GM12878 (cell line): ENCODE results near the gene ZDHHC18. TPM values are rescaled to one million over a fixed set of nuclear protein-coding genes. Genes with fewer than 3 reads are reported as not detected.

Experiments
- BCL3 ChIP-seq: IDR thresholded peaks from 2 replicates; pipeline ENCODE4 v1.6.1; 2011; ENCODE audit warnings: borderline replicate concordance, low read depth, mild to moderate bottlenecking, moderate library complexity, low read length; ENCODE audit not compliant: insufficient read depth, poor library complexity, severe bottlenecking
- CBX3 ChIP-seq: fragments of 200-600 bp; sonication (generic); IDR thresholded peaks from 2 replicates; pipeline ENCODE4 v1.6.1; 2016; ENCODE audit warnings: low read depth, borderline replicate concordance
- CTCF ChIP-seq, 3 experiments: IDR thresholded peaks in 2 of 3; conservative IDR thresholded peaks in 1 of 3; 2 replicates each; pipeline ENCODE4 v1.5.1; 2011; ENCODE audit warnings: low read depth in 3 of 3, low read length in 3 of 3, mild to moderate bottlenecking in 3 of 3, control low read depth in 2 of 3, moderate library complexity in 2 of 3, inconsistent platforms in 1 of 3, mixed read lengths in 1 of 3; ENCODE audit not compliant: control insufficient read depth in 2 of 3, insufficient read depth in 1 of 3; ENCODE audit errors: extremely low read depth in 1 of 3
- EP300 ChIP-seq, 2 experiments: fragments of 150-350 bp in 1 of 2; IDR thresholded peaks; 2 replicates each; pipeline ENCODE4 v1.6.1; 2011 to 2012; ENCODE audit warnings: low read depth in 2 of 2, low read length in 2 of 2, borderline replicate concordance in 1 of 2, improper control_type of control experiment in 1 of 2, inconsistent platforms in 1 of 2; ENCODE audit not compliant: control insufficient read depth in 1 of 2
- IRF3 ChIP-seq: fragments of 450-650 bp; IDR thresholded peaks from 2 replicates; pipeline ENCODE4 v1.6.1; 2014; ENCODE audit warnings: mild to moderate bottlenecking
- NR2F1 ChIP-seq: fragments of 450-650 bp; conservative IDR thresholded peaks from 2 replicates; pipeline ENCODE4 v1.6.1; 2017; ENCODE audit warnings: mild to moderate bottlenecking
- PML ChIP-seq: IDR thresholded peaks from 2 replicates; pipeline ENCODE4 v1.6.1; 2012; ENCODE audit warnings: low read length, inconsistent platforms
- RAD21 ChIP-seq: IDR thresholded peaks from 2 replicates; pipeline ENCODE4 v1.6.1; 2011; ENCODE audit warnings: mild to moderate bottlenecking, low read depth, low read length, moderate library complexity; ENCODE audit not compliant: insufficient read depth
- REST ChIP-seq: IDR thresholded peaks from 2 replicates; pipeline ENCODE4 v1.6.1; 2012; ENCODE audit warnings: mild to moderate bottlenecking, low read depth, low read length
- SMAD5 ChIP-seq: IDR thresholded peaks from 2 replicates; pipeline ENCODE4 v1.6.1; 2016; ENCODE audit warnings: antibody characterized with exemption, low read depth
- TBL1XR1 ChIP-seq: IDR thresholded peaks from 2 replicates; pipeline ENCODE4 v1.6.1; 2012; ENCODE audit warnings: low read depth, low read length, improper control_type of control experiment
- YBX1 ChIP-seq: fragments of 450-650 bp; IDR thresholded peaks from 2 replicates; pipeline ENCODE4 v1.6.1; 2016; ENCODE audit warnings: antibody characterized with exemption
- YY1 ChIP-seq: IDR thresholded peaks from 2 replicates; pipeline ENCODE4 v1.6.1; 2011; ENCODE audit warnings: low read depth, mild to moderate bottlenecking, low read length
- ZNF592 ChIP-seq: fragments of 450-650 bp; IDR thresholded peaks from 2 replicates; pipeline ENCODE4 v1.6.1; 2017; ENCODE audit warnings: mild to moderate bottlenecking, moderate library complexity
- ZZZ3 ChIP-seq: IDR thresholded peaks from 2 replicates; pipeline ENCODE4 v1.6.1; 2011; ENCODE audit warnings: low read depth; ENCODE audit not compliant: control insufficient read depth, insufficient read length
- polyA plus RNA-seq, 11 experiments: library from polyadenylated mRNA; depleted of rRNA in 4 of 11; unstranded in 6 of 11; stranded (reverse) in 5 of 11; fragments of >200 nt; fragmentation: Nextera tagmentation in 4 of 11; fragmentation: Illumina TruSeq in 1 of 11; extraction: Ambion mirVana in 4 of 11; extraction: Trizol in 1 of 11; gene quantifications; 1 replicate in 1 of 11; 2 replicates in 10 of 11; pipeline versions ENCODE4 v1.2.1 to v1.2.3, GENCODE V29; 2011 to 2016; ENCODE audit warnings: inconsistent platforms in 2 of 11, missing spikeins in 2 of 11, low read depth in 1 of 11
- total RNA-seq, 4 experiments: library from RNA; depleted of rRNA in 3 of 4; stranded (reverse); fragments of >200 nt in 3 of 4; fragmentation: Illumina TruSeq in 1 of 4; extraction: Trizol in 1 of 4; gene quantifications; 2 replicates each; pipeline versions ENCODE4 v1.2.1 to v1.2.3, GENCODE V29; 2013 to 2021

ZDHHC18 gene
- total and polyA plus RNA-seq, 10 of the 15 experiments (the other 5 are each of a cell fraction or from before 2014, with no cell fraction given): 0.40 to 81.2 (median 21.3) TPM

GRCh38 chr1:26833432-26834405 lies 7.2 kb downstream of the ZDHHC18 start (continued):
- no peak for TF ChIP-seq REST
- no peak; a peak in 1 of 4 replicates for TF ChIP-seq EP300 (IDR thresholded peaks at IDR 0.05; ENCODE audit: borderline replicate concordance in 1 of 2, control insufficient read depth in 1 of 2, low read depth in 2 of 2, low read length in 2 of 2)
- peak; percentile 86 for TF ChIP-seq YY1
- no peak for TF ChIP-seq ZZZ3
- TF ChIP-seq PML: 0 out of 2 replicates have a peak, but pooled peaks have one; percentile 48
- TF ChIP-seq CBX3: no peak
- TF ChIP-seq SMAD5: no peak; the same call in 1 of the 2 replicates
- TF ChIP-seq IRF3: no peak
- TF ChIP-seq TBL1XR1: peak; percentile 33; the same call in 1 of the 2 replicates
- TF ChIP-seq BCL3: peak; percentile 70
- TF ChIP-seq CTCF (IDR thresholded peaks at IDR 0.05 in 2 of 3, conservative IDR thresholded peaks at IDR 0.05 in 1 of 3; ENCODE audit: control insufficient read depth in 2 of 3, extremely low read depth in 1 of 3, insufficient read depth in 1 of 3, low read depth in 3 of 3, low read length in 3 of 3): peak; percentile 40 to 54 (median 46); a peak in 5 of 6 replicates
- TF ChIP-seq ZNF592: peak; percentile 65; the same call in 1 of the 2 replicates
- peak; percentile 69 for TF ChIP-seq RAD21
- no peak for TF ChIP-seq YBX1
- peak; percentile 48; the same call in 1 of the 2 replicates for TF ChIP-seq NR2F1
